CD14-positive monocyte (primary cell): Measurements from ENCODE around the gene WWOX. TPM values are rescaled to one million over a fixed set of nuclear protein-coding genes. Genes with fewer than 3 reads are reported as not detected.

Experiments used
- DNase-seq, 3 donors: peaks; one replicate each; pipeline ENCODE4 v3.0.0-alpha.2; 2011 to 2022
- H2AFZ ChIP-seq: 2 replicates; pipeline ENCODE4 v1.6.0; 2012; ENCODE audit warnings: mild to moderate bottlenecking, low read depth, low read length, inconsistent platforms; ENCODE audit not compliant: insufficient read depth, poor library complexity, severe bottlenecking
- H3K27ac ChIP-seq, 2 donors: 1 replicate in 1 of 2; 2 replicates in 1 of 2; pipeline ENCODE4 v1.5.1; 2012 to 2013; ENCODE audit warnings: low read length in 2 of 2, control low read depth in 1 of 2, inconsistent platforms in 1 of 2, low read depth in 1 of 2, mild to moderate bottlenecking in 1 of 2
- H3K27me3 ChIP-seq, 2 donors: one replicate each; pipeline versions ENCODE4 v1.6.0 to v1.6.1; 2011 to 2013; ENCODE audit warnings: low read length in 2 of 2; ENCODE audit not compliant: control insufficient read depth in 2 of 2, insufficient read depth in 2 of 2
- H3K36me3 ChIP-seq, 2 donors: replicated peaks in 1 of 2; 1 replicate in 1 of 2; 2 replicates in 1 of 2; pipeline versions ENCODE4 v1.5.1 to v1.6.1; 2012 to 2013; ENCODE audit warnings: low read length in 2 of 2, control low read depth in 1 of 2, inconsistent platforms in 1 of 2, mild to moderate bottlenecking in 1 of 2; ENCODE audit not compliant: insufficient read depth in 2 of 2, control insufficient read depth in 1 of 2
- H3K4me1 ChIP-seq, 2 donors: 1 replicate in 1 of 2; 2 replicates in 1 of 2; pipeline versions ENCODE4 v1.5.1 to v1.6.1; 2012 to 2013; ENCODE audit warnings: low read length in 2 of 2, control low read depth in 1 of 2, inconsistent platforms in 1 of 2, mild to moderate bottlenecking in 1 of 2, moderate library complexity in 1 of 2; ENCODE audit not compliant: insufficient read depth in 2 of 2, control insufficient read depth in 1 of 2
- H3K4me2 ChIP-seq: replicated peaks from 2 replicates; pipeline ENCODE3; 2012; ENCODE audit warnings: low read length, moderate library complexity, mild to moderate bottlenecking; ENCODE audit not compliant: poor library complexity, severe bottlenecking; ENCODE audit errors: extremely low read depth
- H3K4me3 ChIP-seq, 3 experiments: fragments of 200-600 bp in 1 of 3; sonication (generic) in 1 of 3; replicated peaks in 1 of 3; 1 replicate in 2 of 3; 2 replicates in 1 of 3; pipeline ENCODE4 v1.5.1; 2011 to 2013; ENCODE audit warnings: low read length in 3 of 3, mild to moderate bottlenecking in 3 of 3, control low read depth in 2 of 3, low read depth in 2 of 3, inconsistent platforms in 1 of 3, moderate library complexity in 1 of 3
- H3K79me2 ChIP-seq: 2 replicates; pipeline ENCODE4 v1.6.0; 2012; ENCODE audit warnings: mild to moderate bottlenecking, control low read depth, inconsistent platforms, low read length, moderate library complexity; ENCODE audit not compliant: insufficient read depth
- H3K9ac ChIP-seq: 2 replicates; pipeline ENCODE4 v1.6.0; 2017; ENCODE audit warnings: low read length, mild to moderate bottlenecking; ENCODE audit not compliant: insufficient read depth, poor library complexity, severe bottlenecking
- H3K9me3 ChIP-seq, 2 donors: replicated peaks in 1 of 2; 1 replicate in 1 of 2; 2 replicates in 1 of 2; pipeline versions ENCODE4 v1.5.1 to v1.6.1; 2012 to 2013; ENCODE audit warnings: low read length in 2 of 2, control low read depth in 1 of 2; ENCODE audit not compliant: control insufficient read depth in 1 of 2, insufficient read depth in 1 of 2
- H4K20me1 ChIP-seq: 2 replicates; pipeline ENCODE4 v1.6.0; 2012; ENCODE audit warnings: mild to moderate bottlenecking, low read length, control low read depth, moderate library complexity; ENCODE audit not compliant: insufficient read depth
- H3K27ac Mint-ChIP-seq, 7 donors: one replicate each; pipeline ENCODE4 v1.8.0; 2020; ENCODE audit warnings: mild to moderate bottlenecking in 7 of 7, mixed read lengths in 7 of 7, moderate library complexity in 6 of 7, inconsistent platforms in 2 of 7
- H3K27me3 Mint-ChIP-seq, 3 donors: one replicate each; pipeline ENCODE4 v1.8.0; 2021 to 2022; ENCODE audit warnings: low read depth in 3 of 3, mild to moderate bottlenecking in 3 of 3, mixed read lengths in 3 of 3, moderate library complexity in 3 of 3, inconsistent platforms in 1 of 3
- H3K36me3 Mint-ChIP-seq, 2 donors: one replicate each; pipeline ENCODE4 v1.8.0; 2020; ENCODE audit warnings: mixed read lengths in 2 of 2, inconsistent platforms in 1 of 2, mild to moderate bottlenecking in 1 of 2
- H3K4me1 Mint-ChIP-seq: one replicate; pipeline ENCODE4 v1.8.0; 2020; ENCODE audit warnings: mild to moderate bottlenecking, mixed read lengths
- H3K4me3 Mint-ChIP-seq, 2 donors: one replicate each; pipeline ENCODE4 v1.8.0; 2020; ENCODE audit warnings: mild to moderate bottlenecking in 2 of 2, mixed read lengths in 2 of 2, moderate library complexity in 1 of 2
- H3K9me3 Mint-ChIP-seq, 7 donors: one replicate each; pipeline ENCODE4 v1.8.0; 2020 to 2022; ENCODE audit warnings: mixed read lengths in 7 of 7, mild to moderate bottlenecking in 6 of 7, moderate library complexity in 6 of 7, inconsistent platforms in 2 of 7
- WGBS: methylation state at CpG from one replicate; pipeline ENCODE4 v1.1.5; 2013; ENCODE audit warnings: missing lambda C conversion rate; ENCODE audit not compliant: insufficient coverage; 5-methylcytosine and 5-hydroxymethylcytosine counted together
- intact Hi-C, 2 donors: fragments of 100-400 bp; cut with micrococcal nuclease; formaldehyde crosslinking; loops; one replicate each; pipeline versions ENCODE4 v1.15.0 to v1.15.1; 2023
- polyA plus RNA-seq, 3 donors: library from polyadenylated mRNA; depleted of rRNA in 1 of 3; unstranded in 2 of 3; stranded (reverse) in 1 of 3; fragments of 300-500 nt in 2 of 3; fragments of >200 nt in 1 of 3; fragmentation: Illumina TruSeq in 2 of 3; gene quantifications; 1 replicate in 2 of 3; 2 replicates in 1 of 3; pipeline ENCODE4 v1.2.3, GENCODE V29; 2012 to 2021
- TF ChIP-seq, protein P1 (sequence below): fragments of 200-600 bp; IDR thresholded peaks from one replicate; pipeline ENCODE4 v1.8.0; 2022; ENCODE audit warnings: antibody characterized with exemption, mild to moderate bottlenecking

The WWOX gene
- polyA plus RNA-seq, 3 donors, result 4.0 to 7.0 (median 6.3) TPM

DNA sequence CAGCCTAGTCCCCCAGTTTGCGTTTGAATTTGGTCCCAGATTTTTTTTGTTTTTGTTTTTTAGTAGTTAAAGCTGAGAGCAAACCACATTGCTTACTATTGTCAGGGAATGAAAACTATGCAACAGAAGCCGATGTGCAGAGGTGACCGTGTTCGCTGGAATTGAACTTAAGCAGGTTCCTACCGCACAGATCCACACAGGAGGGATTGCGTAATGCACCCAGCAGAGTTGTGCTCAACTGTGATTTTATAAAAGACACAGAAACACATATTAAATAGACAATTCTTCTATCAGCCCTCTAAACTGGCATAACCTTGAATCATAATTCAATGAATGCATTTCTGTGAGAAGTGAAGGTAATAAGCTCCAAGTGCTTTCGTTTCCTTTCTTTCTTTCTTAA is 443.0 kb downstream of the WWOX start:
- TF ChIP-seq, protein P1, sequence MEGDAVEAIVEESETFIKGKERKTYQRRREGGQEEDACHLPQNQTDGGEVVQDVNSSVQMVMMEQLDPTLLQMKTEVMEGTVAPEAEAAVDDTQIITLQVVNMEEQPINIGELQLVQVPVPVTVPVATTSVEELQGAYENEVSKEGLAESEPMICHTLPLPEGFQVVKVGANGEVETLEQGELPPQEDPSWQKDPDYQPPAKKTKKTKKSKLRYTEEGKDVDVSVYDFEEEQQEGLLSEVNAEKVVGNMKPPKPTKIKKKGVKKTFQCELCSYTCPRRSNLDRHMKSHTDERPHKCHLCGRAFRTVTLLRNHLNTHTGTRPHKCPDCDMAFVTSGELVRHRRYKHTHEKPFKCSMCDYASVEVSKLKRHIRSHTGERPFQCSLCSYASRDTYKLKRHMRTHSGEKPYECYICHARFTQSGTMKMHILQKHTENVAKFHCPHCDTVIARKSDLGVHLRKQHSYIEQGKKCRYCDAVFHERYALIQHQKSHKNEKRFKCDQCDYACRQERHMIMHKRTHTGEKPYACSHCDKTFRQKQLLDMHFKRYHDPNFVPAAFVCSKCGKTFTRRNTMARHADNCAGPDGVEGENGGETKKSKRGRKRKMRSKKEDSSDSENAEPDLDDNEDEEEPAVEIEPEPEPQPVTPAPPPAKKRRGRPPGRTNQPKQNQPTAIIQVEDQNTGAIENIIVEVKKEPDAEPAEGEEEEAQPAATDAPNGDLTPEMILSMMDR, result no peak
- Histone ChIP-seq H3K4me1 (peaks cover 4 to 7% of the 10 kb centered on the region in 2 donors), H3K27me3 (no peaks in the 10 kb centered on the region), H3K27ac (no peak overlapping the region), H3K79me2 (no peaks in the 10 kb centered on the region), H4K20me1 (no peaks in the 10 kb centered on the region), H2AFZ (no peak overlapping the region), H3K4me3 (no peak overlapping the region), H3K36me3 (no peaks in the 10 kb centered on the region), H3K9me3 (no peaks in the 10 kb centered on the region), H3K4me2 (no peak overlapping the region), H3K9ac (no peak overlapping the region)
- intact Hi-C loops, result no loop called here
- H3K4me3 Mint-ChIP-seq, result no peak overlapping the region
- peaks cover 0 to 2% (median 0%) of the 10 kb centered on the region in 7 donors for H3K9me3 Mint-ChIP-seq
- H3K4me1 Mint-ChIP-seq, result peaks cover 14% of the 10 kb centered on the region
- H3K36me3 Mint-ChIP-seq, result no peaks in the 10 kb centered on the region
- H3K27me3 Mint-ChIP-seq, result peaks cover 0 to 1% (median 0%) of the 10 kb centered on the region in 3 donors
- DNase-seq, result no peak
- WGBS, result 100% methylated on average over 5 of the region's 7 CpGs
- H3K27ac Mint-ChIP-seq, result no peak overlapping the region

DNA sequence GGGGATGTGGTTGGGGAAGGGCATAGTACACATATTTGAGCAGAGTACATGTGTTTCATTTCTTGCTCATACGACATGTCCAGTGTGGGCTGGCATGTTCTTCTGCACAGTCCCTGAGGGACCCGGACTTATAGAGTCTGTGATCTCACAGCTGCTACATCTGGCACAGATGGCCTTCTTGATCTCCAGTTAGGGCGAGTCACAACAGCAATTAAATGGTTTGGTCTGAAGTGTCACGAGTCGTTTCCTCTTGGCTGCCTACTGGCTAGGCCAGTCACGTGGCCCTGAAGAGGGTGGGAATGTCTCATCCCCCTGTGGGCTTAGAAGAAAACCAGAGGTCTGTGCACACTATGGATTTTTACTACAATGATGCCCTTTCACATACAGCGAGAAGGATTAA is 443.6 kb downstream of the WWOX start:
- H3K27me3 Mint-ChIP-seq, result peaks cover 0 to 1% (median 0%) of the 10 kb centered on the region in 3 donors
- Histone ChIP-seq H2AFZ (no peak overlapping the region), H3K4me1 (peaks cover 4 to 7% of the 10 kb centered on the region in 2 donors), H3K27me3 (no peaks in the 10 kb centered on the region), H3K36me3 (no peaks in the 10 kb centered on the region), H3K9ac (no peak overlapping the region), H3K27ac (no peak overlapping the region), H4K20me1 (no peaks in the 10 kb centered on the region), H3K4me3 (no peak overlapping the region), H3K4me2 (no peak overlapping the region), H3K79me2 (no peaks in the 10 kb centered on the region), H3K9me3 (no peaks in the 10 kb centered on the region)
- TF ChIP-seq, protein P1, result no peak
- H3K4me3 Mint-ChIP-seq, result no peak overlapping the region
- H3K36me3 Mint-ChIP-seq, result no peaks in the 10 kb centered on the region
- H3K27ac Mint-ChIP-seq, result no peak overlapping the region
- H3K4me1 Mint-ChIP-seq, result peaks cover 14% of the 10 kb centered on the region
- no peak for DNase-seq
- intact Hi-C loops, result no loop called here
- 92% methylated on average over 3 of the region's 7 CpGs for WGBS
- H3K9me3 Mint-ChIP-seq, result peaks cover 0 to 5% (median 0%) of the 10 kb centered on the region in 7 donors
